Activated T-cell treated with anti-CD3 and anti-CD28 coated beads for 48 hours (primary cell): ENCODE results near the gene DNAH10.

Experiments used
- DNase-seq: peaks from one replicate; pipeline ENCODE4 v3.0.0-alpha.2; 2020; ENCODE audit warnings: low read depth

DNAH10 gene

GRCh38 chr12:123948796-123949769 lies 187.0 kb downstream of the DNAH10 start:
- DNase-seq = no peak

GRCh38 chr12:123949770-123950165 lies 187.7 kb downstream of the DNAH10 start:
- DNase-seq = no peak

- DNase-seq = no peak
Observed at GRCh38 chr12:123950476-123951349, 188.6 kb downstream of the DNAH10 start.

- no peak for DNase-seq
Observed at GRCh38 chr12:123951467-123951866, 189.4 kb downstream of the DNAH10 start.

- DNase-seq = no peak
Observed at GRCh38 chr12:123952037-123952436, 189.9 kb downstream of the DNAH10 start.

- no peak for DNase-seq
Observed at GRCh38 chr12:123954647-123955350, 192.7 kb downstream of the DNAH10 start.

- DNase-seq = no peak
Observed at GRCh38 chr12:123956249-123956648, 194.1 kb downstream of the DNAH10 start.

GRCh38 chr12:123957196-123957595 lies 195.1 kb downstream of the DNAH10 start:
- DNase-seq = no peak

- DNase-seq = no peak
Observed at GRCh38 chr12:123958462-123958861, 196.4 kb downstream of the DNAH10 start.

- no peak for DNase-seq
Observed at GRCh38 chr12:123958876-123959275, 196.8 kb downstream of the DNAH10 start.

GRCh38 chr12:123960029-123960735 lies 198.1 kb downstream of the DNAH10 start:
- DNase-seq = no peak

GRCh38 chr12:123960856-123961255 lies 198.8 kb downstream of the DNAH10 start:
- DNase-seq = no peak

- DNase-seq = no peak
Observed at GRCh38 chr12:123961585-123962345, 199.7 kb downstream of the DNAH10 start.

GRCh38 chr12:123962513-123962912 lies 200.4 kb downstream of the DNAH10 start:
- DNase-seq = no peak

GRCh38 chr12:123963821-123964220 lies 201.7 kb downstream of the DNAH10 start:
- DNase-seq = no peak

- no peak for DNase-seq
Observed at GRCh38 chr12:123965382-123965781, 203.3 kb downstream of the DNAH10 start.

- DNase-seq = no peak
Observed at GRCh38 chr12:123966596-123966995, 204.5 kb downstream of the DNAH10 start.

- DNase-seq = no peak
Observed at GRCh38 chr12:123967121-123967586, 205.1 kb downstream of the DNAH10 start.

- DNase-seq = no peak
Observed at GRCh38 chr12:123971449-123971769, 209.3 kb downstream of the DNAH10 start.

- peak; percentile 27 for DNase-seq
Observed at GRCh38 chr12:123971770-123972456, 209.8 kb downstream of the DNAH10 start.
